Kidney tubule cell (primary cell): ENCODE data around the gene PEPD.

Experiments
- DNase-seq: peaks from one replicate; pipeline ENCODE4 v3.0.0-alpha.2; 2018; ENCODE audit warnings: low spot score

The PEPD gene

DNA sequence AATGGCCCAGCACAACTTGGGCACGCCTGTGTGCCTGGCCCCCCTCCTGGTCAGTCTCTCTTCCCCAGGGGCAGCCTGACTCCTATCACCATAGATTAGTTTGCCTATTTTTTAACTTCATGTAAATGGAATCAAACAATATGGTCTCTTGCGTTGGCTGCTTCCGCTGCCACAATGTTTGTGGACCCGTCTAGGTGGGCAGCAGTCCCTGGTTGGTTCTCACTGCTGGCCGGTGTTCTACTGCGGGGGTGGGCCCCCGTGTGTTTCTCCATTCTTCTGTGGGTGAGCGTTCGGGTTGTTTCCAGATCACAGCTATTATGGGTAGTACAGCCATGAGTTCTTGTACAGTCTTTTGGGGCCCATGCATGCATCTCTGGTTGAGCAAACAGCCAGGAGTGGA, 100.8 kb downstream of the PEPD start:
- DNase-seq = no peak

DNA sequence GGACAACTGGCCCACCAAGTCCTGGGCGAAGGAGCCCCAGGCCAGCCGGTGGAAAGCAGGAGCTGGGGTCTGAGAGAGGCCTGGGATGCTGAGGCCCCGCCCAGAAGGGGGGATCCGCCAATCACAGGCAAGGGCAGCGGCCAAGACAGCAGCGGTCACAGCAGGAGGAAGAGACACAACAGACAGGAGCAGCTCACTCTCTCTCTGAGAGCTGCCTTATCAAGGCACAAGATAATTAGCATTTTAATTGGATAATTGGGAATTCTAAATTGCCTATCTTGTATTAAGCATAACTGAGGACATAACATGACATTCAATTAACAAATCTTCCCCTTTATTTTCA, 101.8 kb downstream of the PEPD start:
- DNase-seq = no peak

DNA sequence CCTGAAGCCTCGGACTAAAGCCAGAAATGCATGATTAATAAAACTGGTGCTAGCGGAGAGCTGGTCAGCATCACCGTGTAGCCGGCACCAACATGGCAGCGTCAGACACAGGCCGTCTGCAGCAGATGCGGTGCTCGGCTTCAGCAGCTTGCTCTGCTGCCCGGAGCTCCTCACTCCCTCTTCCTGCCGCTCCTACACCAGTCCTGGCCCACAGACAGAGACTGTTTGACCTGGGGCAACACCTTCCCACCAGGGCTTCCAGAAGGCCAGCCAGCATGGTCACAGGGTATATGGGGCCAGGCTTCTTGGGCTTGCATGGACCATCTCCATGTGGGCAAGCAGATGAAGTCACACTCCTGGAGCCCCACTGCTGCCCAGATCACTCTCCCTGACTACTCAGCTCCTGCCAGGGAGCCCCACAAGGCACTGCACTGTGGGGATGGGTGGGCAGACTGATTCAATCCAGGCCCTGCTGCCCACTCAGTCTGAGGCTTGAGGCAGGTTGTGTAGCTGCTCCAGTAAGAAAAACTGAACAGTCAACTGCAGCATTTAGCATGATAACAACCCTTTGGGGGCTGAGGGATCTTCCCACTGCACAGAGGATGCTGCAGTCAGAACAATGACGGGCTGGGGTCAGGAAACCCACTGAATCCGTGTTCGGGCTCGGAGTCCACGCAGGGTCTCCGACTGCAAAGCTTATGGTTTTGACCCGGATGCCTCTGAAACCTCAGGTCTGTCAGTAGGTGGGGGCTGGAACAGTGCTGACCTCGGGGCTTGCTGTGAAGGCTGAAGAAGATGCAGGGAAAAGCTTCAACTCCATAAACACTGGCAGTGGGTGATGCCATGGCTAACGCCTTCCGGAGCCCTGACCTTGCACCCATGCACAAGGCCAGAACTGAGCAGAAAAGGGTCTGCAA, 102.5 kb downstream of the PEPD start:
- no peak for DNase-seq

DNA sequence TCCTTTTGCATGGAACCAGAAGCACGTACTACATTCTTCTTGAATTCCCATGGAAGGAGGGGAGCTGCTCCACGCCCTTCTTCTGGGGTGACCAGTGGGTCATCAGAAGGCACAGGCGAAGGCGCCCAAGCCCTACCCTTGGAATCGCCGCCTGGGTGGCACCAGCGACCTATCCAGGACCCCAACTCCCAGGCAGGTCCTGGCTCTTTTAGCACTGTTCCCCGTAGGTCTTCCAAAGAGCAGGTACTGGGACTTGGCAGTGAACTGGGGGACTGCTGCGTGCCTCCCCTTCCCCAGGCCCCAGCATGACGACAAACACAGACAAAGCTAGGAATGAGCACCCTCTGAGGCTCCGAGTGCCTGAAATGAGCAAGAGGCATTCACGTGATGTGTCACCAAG, 103.1 kb downstream of the PEPD start:
- DNase-seq = no peak

DNA sequence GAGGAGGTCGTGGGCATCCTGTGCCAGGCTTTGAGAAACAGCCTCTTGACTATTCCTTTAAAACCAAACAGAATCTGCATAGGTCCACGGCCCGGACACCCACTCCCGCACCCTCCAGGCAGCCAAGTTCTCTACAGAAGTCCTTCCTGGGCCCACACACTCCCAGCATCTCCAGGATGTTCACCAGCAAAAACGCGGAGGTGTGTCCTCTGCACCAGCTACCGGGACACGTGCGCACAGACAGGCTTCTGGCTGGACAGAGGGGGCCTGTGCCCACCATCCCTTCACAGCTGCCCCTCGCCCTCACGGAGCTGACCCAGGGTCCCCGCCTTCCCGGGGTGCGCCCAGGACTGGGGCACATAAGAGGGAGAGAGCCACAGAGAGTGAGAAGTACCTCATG, 103.8 kb downstream of the PEPD start:
- DNase-seq = no peak

DNA sequence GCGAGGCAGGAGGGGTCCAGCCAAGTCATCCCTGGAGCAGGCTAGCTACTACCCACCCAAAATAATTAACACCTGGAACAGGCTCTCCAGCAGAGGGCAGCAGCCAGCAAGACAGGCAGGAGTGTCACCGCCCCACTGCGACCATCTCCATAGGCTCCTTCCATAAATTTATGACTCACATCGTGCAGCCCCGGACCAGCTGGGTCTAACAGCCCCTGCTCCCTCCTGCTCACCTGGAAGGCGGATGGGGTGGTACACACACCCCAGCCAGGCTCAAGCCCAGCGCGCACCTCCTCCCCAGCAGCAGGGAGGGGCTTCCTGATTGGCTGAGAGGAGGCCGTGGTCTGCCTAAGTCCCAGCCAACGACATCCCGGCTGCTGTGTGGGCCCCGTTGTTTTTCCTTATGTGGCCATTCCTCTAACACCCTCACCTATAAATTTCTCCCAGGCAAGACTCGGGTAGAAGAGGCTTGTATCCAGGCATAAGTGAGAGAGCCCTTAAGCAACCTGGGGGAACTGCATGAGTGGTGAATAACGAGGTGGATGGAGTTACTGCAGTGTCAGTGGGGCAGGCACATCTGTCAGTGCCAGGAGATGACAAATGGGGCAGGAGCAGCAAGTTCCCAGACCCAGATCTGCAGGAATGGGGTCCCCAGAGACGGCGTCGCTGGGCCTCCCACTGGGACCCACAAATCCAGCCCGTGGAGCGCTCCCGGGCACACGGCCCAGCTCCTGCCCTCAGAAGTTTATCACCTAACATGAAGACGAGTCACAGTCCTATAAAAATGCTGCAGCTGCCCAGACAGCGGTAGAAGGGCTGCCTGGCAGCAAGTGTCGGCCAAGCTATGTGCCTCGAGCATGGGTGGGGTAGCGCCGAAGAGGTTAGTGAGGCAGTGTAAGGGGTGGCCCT, 105.0 kb downstream of the PEPD start:
- DNase-seq = peak; percentile 66

DNA sequence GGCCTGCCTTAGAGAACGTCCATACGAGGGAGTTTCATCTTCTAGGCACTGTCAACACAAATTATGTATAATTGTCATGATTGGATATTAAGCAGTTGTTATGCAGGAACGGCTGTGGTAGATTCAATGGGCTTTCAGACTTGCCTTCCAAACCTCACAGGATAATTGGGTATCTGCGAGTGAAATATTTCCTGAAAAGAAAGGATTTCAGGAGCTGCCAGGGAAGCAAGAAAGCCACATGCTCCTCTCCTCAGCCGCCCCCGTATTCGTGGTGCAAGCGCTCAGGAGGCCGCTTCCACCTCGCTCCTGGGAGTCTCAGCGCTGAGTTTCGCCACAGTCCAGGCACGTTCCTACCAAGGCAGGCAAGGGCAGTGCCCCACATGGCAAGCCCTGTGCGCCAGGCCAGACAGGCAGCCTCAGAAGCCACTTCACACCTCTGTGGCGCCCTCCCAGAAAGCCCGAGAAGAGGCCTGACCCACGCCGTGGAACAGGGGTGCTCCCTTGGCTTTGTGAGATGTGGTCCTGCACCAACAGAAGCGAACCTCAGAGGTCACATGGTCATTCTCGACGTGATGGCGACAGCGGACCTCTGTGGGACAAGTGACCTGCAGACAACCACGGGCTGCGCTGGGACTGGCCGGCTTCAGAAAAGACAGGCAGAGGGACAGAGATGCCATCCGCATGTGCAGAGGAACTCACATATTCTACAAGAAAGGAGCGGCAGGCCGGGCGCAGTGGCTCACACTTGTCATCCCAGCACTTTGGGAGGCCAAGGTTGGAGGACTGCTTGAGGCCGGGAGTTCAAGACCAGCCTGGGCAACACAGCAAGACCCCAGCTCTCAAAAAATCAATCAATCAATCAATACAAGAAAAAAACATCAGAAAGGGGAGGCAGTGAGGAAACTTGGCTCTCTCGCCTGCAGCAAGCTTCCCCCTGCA, 106.7 kb downstream of the PEPD start:
- DNase-seq = no peak

DNA sequence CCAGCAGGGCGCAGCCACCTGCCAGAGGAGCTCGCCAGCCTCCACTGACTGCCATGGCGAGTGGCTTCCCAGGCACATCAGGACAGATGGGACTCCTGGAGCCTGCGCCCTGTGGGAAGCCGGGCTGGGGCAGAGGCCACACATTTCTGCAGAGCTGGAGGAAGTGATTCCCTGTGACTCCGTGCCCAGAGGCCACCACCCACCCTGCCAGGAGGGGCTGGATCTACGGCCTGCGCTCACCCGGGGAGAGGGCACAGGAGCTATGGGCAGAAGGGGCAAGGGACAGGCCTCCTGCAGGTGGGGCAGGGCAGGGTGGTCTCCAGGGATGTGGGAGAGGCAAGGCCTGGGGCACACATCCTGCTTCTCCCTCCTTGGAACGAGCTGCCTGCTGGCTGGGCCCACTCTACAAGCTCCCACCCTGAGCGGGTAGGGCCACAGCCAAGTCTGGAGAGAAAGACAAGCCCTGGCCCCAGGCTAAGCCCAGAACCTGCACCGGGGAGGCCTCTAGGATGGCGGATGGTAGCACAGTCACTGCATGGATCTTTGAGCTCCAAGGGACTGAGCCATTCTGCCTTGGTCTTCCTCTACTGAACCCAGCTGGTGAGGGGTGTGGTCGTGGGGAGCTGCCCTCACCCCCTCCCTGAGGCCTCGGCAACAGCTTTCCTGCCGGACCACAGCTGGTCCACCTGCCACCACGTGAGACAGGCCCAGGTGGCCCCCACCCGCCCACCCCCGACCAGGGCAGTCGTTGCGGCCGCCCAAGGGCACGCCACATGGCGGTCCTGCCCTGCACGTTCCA, 107.5 kb downstream of the PEPD start:
- no peak for DNase-seq

DNA sequence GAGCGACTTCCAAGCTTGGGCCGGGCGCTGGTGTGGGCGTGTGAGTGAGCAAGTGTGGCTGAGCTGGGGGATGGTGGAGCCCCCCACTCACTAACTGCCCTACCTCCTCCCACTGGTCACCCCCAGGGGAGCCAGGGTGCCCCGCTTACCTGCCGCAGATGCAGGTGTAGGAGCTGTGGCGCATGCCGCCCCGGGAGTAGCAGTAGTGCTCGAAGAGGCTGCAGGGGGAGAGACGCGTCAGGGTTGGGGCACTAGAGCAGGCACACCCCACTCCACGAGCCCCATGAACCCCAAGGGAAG, 108.2 kb downstream of the PEPD start:
- no peak for DNase-seq

DNA sequence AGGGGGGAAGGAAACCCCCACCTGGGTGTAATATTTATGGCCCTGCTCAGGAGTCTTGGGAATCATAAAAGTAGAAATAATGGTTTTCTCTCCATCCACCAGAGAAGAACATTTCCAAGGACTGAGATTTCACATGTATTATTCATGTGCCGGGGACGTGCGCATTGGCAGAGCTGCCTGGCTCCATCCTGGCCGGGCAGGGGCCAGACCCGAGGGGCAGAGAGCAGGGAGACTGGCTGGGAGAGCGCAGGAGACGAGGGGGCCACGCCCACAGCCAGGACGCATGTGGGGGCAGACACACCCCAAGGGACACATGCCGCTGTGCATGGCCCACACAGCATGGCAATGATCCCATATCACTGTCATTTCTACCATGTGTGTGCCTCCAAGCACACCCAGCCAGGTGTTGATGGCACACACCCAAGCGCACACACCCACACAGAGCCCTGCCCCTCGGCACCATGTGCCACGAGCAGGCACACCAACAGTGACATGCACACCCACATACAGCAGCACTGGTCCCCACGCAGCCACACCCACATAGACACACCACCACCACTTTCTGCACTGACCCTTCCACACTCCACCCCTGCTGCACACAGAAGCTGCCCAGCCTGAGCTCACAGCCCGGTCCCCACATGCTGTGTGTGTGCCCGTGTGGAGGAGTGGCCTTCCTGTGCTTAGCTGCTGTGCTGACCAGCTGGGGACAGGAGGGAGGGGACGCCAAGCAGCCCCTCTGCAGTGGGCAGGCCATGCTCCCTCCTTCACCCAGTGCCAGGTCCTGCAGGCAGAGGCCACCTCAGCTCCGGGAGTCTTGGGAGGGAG, 108.8 kb downstream of the PEPD start:
- DNase-seq = no peak

DNA sequence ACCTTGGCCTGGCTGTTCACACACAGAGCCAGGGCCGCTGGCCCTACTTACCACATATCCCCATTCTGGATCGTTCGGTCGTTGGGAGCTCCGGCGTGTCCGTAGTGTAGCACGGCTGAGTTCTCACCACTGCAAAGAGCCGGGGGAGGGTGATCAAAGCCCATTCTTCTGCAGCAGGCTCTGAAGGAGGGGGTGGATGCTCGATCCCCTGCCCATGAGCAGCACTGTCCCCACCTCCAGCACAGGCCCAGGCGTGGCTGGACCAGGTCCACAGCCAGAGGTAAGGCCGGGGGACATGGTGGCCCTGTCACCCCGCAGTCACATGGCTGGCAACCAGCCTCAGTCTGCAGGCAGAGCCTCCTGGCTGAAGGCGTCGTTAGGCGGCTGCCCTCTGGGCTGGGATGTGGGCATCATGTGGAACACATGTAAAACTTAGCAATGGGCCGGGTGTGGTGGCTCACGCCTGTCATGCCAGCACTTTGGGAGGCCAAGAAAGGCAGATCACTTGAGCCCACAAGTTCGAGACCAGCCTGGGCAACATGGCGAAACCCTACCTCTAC, 109.9 kb downstream of the PEPD start:
- DNase-seq = no peak

DNA sequence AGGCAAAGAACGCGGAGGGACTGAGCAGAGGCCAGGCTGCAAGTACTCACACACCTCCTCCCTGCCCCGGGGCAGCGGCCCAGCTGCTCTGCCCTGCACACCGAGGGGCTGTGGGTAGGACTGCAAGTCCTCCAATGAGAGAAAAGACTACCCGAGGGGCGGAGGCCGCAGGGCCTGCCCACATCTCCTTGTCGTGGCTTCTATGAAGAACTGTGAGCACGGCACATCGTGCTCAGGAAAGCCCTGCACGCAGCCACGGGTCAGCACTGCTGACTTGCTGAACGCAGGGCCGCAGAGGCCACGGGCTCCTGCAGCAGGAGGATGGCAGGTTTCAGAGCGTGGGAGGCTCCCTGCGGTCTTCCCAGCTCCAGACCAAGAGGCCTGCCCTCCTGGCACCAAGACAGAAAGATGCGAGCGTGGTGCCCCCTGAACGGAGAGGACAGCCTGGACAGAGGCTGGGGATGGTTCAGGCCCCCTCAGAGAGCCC, 110.6 kb downstream of the PEPD start:
- no peak for DNase-seq

DNA sequence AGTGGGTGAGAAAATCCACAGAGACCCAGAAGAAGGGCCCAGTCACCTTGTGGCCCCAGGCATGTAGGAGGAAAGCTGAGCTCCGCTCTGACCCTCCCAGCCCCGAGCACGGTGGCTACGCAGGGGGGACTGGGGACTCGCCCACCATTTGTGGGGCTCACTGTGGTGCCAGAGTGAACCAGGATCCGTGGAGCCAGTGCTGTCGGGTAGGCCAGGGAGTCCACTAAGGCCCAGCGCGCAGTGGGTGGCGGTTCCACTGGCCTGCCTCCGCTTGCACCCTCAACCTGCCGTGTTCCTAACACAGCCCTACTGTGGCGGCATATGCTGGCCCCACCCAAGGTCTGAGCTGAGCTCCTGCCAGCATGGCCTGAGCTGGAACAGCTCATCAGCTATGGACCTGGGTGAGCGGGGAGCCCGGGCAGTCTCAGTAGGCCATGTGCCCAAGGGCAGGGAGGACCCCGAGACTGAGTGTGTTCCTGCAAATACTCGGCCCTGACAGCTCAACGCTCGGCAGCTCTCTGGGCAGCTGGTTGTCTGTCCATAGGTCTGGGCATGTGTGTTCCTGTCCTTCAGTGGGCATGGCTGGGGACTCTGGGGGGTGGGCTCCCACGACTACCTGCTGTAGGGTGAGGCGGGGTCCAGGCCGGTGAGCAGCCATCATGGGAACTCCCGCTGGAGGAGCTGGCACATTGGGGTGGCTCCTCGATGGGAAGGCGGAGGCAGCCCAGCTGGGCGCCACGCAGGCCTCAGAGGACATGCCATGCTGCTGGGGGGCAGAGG, 111.5 kb downstream of the PEPD start:
- DNase-seq = no peak

DNA sequence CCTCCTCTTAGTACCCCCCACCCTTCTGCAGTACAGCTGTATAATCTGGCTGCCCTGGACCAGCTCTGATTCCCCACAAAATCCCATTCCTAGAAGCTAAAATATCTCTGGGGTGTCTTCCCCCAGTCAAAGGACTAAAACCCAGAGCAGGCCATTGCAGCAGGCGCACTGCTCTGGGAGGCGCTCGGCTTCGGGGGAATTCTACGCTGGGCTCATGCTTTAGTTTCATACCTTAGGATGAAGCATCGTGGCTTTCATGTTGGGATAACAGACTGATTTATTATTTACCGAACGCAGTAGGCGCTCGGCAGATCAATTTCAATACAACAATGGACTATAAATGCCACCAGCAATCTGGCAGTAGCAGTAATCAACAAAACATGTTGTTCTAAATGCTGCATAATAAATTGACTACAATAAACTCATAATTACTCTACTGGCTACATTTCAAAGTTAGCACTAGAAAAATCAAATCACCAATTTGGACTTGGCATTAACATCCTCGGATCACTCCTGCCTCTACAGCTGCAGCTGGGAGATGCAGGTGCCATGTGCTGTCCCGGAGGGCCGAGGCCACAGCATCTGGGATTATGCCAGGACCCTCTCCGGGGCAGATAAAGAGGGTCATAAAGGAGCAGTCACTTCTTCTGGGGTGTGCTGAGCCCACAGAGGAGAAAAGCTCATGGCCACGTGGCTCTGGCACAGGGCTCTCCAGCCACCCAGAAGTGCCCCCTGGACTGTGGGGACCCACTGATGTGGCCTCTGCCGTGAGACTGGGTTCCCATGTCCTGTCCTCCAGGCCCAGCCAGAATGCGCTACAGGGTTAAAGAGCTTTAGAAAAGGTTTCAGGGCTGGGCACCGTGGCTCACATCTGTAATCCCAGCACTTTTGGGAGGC, 112.8 kb downstream of the PEPD start:
- no peak for DNase-seq

DNA sequence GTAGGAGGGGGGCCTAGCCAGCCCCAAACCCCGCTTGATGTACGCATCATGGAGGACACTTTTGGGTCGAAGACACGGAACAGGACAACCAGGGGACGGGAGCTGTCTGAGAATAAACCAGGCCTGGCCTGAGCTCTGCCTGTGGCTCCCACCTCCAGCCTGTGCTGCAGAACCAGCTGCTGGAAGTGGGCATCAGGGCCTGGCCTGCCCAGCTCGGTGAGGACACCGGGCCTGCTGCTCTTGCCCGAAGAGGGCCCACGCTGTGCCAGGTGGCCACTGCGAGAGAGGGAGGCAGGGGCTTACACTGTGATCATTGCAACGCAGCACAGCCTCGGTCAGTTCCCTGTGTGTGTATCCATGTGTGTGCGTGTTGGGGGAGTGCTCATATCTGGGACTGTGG, 113.5 kb downstream of the PEPD start:
- no peak for DNase-seq

DNA sequence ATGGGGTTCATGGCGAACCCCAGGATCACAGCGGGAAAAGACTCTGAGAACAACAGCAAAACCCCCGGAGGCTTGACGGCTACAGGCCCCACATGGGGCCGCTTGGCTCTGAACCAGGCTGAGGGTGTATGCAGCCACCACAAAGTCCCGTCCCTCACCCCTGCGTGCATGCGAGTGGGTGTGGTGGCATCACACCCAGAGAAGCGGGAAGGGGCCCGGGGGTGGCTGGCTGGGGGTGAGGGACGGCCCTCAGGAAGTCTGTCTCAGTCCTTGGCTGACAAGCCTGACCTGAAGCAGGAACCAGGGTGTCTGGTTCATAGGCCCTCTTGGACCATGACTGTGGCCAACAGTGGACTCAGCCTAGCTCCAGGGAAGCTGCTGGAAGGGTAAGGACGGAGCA, 113.9 kb downstream of the PEPD start:
- DNase-seq = no peak

DNA sequence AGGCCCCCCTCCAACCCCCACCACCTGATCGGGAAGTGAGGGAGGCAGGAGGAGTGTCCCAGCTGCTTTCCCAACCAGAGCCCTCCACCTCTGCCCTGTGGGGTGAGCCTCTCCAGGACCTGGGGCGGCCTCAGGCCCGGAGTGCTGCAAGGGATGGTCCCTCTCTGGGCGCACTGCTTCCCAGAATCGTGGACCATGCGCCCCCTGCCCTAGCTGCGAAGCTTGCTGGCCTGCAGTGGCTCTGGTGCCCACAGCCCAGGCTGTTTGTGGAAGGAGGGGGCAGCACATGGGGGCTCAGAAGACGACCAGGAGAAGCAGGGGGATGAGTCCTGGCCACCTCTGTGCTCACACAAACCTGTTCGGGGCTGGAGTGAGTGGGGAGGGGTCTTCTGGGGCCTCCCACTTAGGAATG, 114.4 kb downstream of the PEPD start:
- no peak for DNase-seq

DNA sequence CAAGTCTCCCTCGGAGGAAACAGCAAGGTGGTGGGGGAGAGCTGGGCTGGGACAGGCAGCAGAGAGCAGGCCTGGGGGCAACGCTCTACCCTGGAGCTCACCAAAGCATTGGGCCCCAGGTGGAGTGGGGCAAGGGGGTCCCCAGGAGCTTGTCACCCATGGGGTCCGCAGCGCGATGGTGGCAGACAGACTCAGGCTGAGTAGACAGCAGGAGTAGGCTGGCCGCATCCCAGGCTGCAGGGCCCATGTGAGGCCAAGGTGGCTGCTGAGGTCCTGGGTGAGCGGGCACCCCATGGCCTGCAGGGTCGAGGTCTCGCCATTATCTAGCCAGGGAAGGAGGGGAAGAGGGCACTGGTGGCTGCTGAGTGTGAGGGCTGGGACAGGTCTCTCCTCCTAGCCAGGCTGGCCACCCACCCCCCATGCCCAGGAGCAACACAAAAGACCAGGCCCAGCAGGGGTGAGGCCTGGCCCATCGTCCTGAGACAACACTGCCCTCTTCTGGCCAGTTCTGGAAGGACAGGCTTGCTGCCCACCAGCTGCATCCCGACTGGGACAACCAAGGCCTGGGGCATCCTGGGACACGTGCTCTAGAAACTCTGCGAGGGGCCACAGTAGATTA, 115.0 kb downstream of the PEPD start:
- DNase-seq = peak; percentile 59
